Ramos (cell line): ENCODE measurements around the gene GNGT2.

ENCODE experiments used
- in situ Hi-C: fragments of 300-500 bp; cut with MboI; formaldehyde crosslinking; loops from one replicate; pipeline ENCODE4 v1.14.3; 2022; ENCODE audit warnings: low sequenced_read_pairs; ENCODE audit not compliant: unreplicated experiment

The GNGT2 gene

DNA sequence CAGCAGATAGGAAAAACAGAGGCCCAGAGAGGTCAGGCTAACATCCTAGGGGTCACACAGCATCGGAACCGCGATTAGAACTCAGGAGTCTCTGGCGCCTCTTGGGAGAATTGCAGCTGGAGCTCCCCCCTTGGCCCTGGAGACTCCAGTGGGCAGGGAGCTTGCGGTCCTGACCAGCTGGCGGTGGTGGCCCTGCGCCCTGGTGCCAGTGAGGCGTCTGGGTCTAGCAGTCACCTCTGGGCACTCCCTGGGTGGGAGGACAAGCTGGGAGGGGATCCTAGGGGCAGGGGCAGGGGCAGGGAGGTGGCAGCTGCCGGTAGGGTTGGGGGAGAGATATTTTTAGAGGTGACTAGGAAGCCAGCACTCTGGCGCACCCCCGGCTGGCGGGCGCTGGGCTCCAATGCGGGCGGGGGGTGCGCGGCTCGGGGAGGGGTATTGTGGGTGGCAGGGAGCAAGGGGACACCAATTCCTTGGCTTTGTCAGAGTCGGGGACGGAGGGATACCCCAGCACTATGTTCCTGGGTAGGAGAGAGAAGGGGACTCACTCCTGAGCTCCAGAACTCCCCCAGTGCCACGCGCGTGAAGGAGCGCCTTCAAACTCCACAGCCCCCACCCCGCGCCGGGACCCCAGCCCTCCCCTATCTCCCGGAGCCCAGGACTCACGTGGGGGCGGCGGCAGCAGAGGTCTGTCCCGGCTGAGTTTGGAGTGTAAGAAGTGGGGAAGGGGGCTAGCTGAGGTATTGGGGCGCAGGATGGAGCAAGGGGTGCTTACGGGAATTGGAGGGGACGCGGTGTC is 19.6 kb upstream of the GNGT2 start:
- in situ Hi-C loops, result loop anchor here (5.0 kb wide), 1 partner anchor 53 kb away; no protein-coding TSS in a partner anchor

DNA sequence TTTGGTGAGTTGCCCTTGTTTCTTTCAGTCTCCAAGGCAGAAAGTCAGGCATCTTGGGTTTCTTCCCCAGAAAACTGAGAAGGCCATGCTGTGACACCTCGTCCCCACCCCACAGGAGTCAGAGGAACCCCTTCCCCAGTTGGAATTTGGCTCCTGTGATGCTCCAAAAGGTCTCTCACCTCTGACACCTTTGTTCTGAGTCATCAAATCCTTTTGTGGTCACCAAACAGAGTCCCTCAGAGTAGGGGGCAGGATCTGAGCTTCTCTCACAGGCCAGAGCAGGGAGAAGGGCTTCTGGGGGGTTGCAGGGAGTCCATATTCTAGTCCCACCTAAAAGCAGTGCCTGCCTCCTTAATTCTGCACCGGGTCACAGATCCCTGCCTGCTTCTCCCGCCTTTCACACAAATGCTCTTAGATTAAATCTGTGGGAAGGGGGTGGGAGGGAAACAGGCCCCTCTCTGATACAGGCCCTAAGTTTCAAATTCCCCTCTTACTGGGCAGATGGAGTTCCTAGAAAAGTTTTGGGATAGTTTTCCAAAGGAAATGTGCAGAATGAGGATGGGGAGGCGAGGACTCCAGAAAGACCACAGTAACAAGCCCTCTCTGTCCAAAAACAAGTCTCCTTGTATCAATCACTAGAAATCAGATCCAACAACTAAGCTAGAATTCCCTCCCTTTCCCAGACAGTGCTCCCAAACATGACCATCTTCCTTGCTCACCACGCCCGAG is 18.9 kb upstream of the GNGT2 start:
- in situ Hi-C loops, result loop anchor here (5.0 kb wide), 1 partner anchor 52 kb away; no protein-coding TSS in a partner anchor

DNA sequence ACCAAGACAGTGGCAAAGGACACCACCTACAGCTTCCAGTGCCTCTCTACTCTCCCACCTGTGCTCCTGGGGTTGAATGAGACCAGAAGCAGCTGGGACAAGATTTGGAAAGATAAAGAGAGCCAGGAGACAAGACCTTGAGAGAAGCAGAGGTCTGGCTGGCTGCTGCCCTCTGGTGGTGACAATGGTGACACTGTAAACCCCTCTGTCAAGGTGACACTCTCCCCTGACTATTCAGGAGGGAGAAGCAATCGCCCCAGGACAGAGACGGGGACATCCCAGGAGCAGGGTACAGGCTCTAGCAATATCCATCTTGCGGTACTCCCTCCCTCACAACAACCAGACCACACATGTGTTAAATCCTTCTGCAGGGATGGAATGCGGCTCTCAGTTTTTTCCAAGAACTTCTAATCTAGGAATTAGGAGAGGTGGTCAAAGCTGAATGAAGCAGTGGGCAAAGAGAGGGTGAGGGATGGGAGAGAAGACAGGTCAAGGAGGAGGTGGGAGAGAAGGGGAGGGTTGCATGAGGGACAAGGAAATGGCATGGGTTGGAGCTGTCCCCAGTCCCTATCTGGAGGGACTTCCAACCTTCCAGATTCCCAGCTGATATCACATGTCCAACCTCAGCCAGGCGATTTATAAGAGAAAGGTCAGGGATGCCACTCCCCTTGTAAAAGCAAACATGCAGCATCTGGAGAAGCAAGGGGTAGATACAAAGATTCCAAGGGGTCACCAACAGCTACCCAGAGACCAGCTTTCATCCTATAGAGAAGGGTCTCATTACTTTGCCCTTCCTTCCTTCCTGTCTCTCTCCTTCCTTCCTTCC is 17.3 kb upstream of the GNGT2 start:
- in situ Hi-C loops, result loop anchor here (5.0 kb wide), 1 partner anchor 50 kb away; no protein-coding TSS in a partner anchor

DNA sequence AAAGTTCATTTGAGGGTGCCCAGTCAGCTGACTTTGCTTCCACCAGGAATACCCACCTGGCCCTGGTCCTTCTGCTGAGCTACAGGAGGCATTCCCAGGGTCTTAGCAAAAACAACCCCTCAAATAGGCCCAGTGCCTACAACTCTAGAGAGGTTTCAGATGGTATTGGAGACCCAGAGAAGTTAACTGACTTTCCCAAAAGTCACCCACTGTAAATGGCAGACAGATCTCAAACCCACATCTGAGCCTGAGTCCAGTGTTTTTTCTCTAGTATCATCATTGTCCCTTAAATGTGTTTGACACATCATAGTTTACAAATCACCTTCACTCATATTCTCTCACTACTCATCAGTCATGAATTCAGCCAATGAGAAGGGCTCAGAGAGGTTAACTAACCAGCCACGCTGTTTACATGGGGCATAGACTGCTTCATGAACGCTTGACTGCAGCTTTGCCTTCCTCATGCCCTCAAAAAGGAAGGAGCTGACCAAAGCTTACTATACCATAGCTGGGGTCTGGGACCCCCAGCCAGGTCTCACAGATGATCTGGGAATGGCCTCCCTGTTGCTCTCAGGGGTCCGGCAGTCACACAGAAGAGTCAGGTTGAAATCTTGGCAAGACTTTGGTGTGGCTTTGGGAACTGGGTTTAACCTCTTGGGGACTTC is 16.5 kb upstream of the GNGT2 start:
- in situ Hi-C loops, result loop anchor here (5.0 kb wide), 1 partner anchor 50 kb away; no protein-coding TSS in a partner anchor

DNA sequence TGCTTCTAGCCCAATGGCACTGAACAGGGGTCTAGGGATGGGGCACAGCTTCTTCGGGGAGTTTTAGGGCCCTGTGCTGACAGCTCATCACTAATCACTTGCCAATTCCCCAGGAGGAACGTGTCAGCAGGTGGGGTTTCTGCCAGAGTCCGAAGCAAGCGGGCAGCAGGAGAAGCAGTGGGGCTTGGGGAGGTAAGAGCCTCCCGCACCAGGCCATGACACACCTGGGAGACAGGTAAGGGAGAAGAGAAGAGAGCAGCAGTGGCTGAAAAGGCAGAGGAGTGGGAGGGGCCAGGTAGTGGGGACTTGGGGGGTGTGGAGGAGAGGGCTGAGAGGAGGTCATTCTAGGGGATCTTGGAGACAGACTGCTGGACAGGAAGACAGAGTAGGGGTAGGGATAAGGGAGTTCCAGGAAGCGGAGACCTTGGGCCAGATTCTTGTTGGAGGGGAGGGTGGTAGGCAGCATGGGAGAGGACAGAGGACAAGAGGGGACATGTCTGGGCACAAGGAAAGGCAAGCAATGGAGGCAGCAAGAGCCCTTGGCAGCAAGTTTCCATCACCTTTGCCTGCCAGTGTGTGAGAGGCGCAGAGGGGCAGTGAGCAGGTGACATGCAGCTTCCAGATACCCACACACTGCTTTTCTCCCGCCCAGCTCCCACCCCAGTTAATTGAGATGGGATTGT is 15.3 kb upstream of the GNGT2 start:
- in situ Hi-C loops, result loop anchor here (5.0 kb wide), 1 partner anchor 48 kb away; no protein-coding TSS in a partner anchor

DNA sequence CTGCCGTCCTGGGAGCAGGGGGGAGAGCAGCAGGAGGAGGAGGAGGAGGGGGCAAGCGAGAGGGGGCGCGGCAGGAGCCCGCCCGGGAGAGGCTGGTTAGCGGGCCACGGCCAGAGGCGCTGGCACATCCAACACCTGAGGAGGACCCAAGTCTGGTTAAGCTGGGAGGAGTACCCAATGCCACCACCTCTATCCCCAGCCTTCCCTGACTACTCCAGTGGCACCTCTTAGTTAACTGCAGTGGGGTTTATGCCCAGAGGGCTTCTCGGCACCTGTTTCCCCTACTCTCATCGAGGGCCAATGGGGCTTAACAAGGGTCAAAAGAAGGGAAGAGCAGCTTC is 14.6 kb upstream of the GNGT2 start:
- in situ Hi-C loops, result loop anchor here (5.0 kb wide), 1 partner anchor 48 kb away; no protein-coding TSS in a partner anchor

DNA sequence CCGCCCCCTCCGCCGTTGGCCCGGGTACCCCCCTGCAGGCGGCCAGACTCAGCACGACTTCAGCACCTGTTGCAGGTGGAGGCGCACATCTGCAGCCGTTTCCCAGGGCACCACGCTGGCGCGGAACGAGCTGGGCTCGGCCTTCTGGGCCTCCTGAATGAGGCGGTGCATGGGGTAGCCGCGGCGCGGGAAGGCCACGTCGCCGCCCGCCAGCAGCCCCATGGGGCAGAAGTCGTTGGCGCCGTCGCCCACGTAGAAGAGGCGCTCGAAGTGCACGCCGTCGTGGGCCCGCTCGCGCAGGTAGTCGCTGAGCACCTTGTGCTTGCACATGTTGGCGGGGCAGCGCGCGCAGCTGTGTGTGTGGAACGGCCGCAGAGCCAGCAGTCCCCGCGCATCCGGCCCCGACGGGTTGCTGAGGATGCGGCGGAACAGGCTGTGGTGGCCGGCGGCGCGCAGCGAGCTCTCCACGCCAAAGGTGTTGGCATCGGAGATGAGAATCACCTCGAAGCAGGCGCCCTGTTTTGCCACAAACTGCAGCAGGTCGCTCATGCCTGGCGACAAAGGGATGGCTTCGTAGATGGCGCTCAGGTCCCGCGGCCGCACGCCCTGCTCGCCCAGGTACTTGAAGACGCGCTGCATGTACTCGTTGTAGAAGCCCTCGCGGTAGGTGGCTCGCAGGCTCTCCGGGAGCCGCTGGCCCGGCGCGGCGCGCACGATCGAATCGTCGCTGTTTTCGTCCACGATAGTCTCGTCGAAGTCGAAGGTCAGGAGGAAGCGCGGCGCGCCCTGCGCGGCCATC is 14.0 kb upstream of the GNGT2 start:
- in situ Hi-C loops, result no loop called here

DNA sequence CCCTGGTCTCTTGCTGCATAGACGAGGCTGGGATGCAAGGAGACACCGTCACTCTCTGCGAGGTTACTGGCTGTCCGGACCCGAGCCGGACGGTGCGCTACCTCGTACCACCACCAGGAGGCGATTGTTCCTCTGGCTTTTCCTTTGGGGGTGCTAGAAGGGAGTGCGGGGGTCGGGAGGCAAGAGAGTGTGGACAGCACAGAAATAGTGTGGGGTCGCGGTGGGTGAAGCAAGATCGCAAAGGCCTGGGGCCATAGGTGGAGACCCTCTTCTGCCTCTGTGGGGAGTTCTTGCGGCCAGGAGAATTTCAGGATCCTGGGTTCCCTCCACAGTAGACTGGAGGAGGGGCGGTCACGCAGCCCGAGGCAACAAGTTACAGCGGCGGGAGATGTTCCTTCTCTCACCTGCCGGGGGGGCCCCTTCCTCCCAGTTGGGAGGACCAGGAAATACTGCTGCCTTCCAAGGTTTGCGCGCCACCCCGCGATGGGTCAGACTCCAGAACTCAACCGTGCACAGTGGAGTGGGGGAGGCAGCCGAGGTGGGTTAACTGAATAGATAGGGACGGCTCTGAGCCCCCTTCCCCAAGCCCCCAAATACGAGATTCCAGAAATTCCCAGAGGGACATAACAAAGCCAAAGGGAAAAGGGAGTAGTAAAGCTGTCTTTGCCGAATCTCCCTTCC is 13.3 kb upstream of the GNGT2 start:
- in situ Hi-C loops, result no loop called here

DNA sequence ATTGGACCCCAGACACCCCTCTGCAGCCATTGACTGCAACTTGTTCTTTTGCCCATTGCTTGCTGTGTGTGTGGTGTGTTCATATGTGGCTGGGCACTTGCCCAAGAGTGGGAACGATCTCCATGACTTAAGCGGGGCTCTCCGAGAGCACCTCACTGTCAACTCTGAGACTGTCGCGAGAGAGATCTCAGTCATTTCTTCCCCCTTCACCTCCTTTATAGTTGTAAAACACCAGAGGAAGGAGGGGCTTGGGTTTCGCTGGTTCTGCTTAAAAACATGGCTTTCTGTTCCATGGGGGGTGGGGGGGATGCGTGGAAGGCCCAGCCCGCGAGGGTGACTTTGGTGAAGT is 12.8 kb upstream of the GNGT2 start:
- in situ Hi-C loops, result no loop called here

DNA sequence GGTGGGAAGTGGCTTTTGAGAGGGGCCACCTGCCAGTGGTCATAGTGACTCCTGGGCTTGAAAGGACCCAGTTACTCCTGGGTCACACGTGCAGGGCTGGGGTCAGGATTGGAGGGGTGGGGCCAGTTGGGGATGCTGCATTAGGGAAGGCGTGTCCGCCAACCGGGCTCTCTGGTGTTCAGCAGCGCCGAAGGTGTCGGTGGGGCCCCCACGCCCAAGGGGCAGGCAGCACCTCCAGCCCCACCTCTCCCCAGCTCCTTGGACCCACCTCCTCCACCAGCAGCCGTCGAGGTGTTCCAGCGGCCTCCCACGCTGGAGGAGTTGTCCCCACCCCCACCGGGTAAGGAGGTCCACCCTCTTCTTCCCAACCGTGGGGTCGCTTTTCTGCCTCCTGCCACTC is 9.6 kb upstream of the GNGT2 start:
- in situ Hi-C loops, result no loop called here

DNA sequence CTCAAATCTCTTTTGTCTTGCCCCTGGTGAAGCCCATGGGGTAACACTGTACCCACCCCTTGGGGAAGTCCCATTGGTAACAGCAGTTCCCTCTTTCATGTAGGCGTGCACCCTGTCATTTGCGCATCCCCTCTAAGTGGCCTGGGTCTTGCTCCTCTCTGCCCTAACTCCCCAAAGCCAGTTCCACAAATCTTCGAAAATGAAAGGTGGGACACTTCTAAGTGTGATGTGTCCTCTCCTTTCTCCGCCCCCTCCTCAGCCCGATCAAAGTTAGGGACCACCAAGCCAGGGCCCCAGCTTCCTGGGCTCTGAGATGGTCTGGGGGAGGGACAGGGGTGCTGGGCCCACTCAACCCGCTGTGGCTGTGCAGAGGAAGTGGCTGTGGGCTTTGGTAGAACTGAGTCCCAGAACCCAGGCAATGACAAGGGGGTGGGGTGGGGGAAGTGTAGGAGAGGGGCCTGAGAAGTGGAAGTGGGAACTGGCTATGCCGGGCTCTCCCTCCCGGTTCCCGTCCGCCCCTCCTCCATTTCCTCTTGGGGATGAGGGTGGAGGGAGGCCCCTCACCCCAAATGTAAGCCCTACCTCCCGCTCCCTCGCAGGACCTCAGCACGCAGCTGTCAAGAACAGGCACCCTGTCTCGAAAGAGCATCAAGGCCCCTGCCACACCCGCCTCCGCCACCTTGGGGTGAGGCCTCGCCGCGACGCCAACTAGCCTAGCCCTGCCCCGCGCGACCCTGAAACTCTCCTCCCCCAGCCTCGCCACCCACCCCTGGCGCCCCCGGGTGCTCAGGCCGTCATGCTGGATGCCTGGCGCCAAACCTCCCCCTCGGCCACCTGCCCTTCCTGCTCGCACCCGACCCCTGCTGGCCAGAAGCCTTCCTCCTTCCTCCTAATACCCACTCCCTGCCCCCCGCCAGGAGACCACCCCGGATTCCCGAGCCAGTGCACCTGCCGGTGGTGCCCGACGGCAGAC is 8.9 kb upstream of the GNGT2 start:
- in situ Hi-C loops, result no loop called here

DNA sequence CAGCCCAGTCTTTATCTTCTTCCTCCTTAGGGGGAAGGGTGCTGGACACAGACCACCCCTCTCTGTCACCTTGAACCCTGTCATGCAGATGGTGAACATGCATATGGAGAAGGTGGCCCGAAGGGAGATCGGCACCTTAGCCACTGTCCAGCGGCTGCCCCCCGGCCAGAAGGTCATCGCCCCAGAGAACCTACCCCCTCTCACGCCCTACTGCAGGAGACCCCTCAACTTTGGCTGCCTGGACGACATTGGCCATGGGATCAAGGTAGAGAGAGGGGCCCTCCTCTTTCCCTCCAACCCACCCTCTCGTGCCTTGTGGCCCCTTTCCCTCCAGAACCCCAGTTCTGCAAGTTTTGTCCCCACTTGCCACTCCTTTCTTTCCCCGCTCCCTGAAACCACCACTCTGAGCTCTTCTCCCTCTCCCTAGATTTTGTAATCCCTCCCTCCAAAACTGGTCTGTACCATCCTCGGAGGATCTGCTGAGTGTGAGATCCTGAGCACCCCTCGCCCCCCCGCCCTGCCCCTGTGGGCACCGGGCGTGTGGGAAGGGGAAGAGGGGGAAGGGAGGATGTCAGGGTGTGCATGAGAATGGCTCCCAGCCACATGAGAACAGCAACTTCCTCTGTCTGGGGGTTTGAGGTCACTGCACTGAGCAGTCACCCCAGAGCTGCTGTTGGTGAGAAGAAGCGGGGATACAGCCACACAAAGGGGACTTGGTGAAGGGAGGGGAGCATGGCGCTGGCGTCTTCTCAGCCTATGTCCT is 7.5 kb upstream of the GNGT2 start:
- in situ Hi-C loops, result no loop called here

DNA sequence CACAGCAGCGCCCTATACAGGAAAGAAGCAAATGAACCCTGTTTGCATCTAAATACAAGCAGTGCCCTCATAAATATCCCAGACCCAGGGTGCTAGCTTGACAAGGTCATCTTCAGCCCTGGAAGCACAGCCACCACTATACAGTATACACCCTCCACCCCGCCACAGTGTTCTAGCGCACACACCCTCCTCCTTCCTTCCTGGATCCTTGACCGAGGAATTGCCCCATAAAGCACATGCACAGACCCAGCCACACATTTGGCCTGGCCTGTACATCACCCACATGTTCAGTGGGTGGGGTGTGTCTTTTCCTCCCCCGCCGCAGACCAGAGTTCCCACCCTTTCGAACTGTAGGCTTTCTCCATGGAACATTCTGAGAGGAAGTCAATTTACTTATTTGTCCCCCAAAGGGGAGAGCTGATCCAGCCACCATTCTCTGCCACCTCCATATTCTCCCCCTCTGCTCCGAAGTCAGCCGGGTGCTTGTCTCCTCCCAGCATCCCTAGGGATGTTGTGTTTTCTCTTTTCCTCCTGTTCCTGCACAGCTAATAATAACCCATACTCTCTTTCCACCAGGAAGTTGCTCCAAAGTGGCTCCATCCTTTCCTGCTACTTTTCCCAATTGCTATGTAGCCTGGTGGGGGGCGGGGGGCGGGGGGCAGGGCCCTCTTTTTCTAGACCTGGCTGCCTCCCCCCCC is 6.7 kb upstream of the GNGT2 start:
- in situ Hi-C loops, result no loop called here

DNA sequence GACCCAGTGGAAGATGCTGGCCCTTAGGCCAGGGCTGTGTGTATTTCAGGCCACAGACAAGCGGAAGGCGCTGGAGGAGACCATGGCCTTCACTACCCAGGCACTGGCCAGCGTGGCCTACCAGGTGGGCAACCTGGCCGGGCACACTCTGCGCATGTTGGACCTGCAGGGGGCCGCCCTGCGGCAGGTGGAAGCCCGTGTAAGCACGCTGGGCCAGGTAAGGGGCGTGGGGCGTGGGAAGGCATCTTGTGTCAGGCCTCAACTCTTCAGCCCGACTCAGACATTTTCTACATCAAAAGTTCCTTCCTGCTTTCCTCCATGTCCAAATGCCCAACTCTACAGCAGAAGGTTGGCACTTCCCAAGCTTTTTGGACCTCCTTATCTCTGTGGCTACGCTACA is 6.1 kb upstream of the GNGT2 start:
- in situ Hi-C loops, result no loop called here

DNA sequence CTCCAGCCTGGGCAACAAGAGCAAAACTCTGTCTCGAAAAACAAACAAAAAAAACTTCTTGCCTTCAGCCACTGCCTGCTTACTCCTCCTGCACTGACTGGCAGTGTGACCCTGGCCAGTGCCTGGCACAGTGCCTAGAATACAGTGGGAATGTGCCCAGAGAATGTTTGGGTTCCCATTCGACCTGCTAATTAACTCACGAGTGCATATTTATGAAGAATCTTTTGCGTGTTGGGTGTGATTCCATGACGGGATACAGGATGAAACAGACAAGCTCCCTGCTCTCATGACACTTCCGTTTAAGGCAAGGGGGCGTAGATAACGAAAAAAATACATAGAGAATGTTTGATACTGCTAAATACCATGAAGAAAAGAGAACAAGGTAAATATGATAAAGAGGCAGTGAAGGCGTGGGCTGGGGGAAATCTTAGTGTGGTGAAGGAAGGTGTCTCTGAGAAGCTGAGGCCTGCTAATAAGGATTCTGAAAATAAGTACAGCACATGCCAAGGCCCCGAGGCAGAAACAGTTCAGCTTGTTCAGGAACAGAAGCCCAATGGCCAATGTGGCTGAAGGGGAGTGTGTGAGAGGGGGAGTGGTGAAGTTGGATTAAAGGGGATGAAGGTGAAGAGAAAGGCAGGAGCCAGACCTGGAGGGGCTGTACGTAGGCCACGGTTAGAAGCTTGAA is 4.4 kb upstream of the GNGT2 start:
- in situ Hi-C loops, result no loop called here
